ENCODE results near the gene GGA1.

DNA sequence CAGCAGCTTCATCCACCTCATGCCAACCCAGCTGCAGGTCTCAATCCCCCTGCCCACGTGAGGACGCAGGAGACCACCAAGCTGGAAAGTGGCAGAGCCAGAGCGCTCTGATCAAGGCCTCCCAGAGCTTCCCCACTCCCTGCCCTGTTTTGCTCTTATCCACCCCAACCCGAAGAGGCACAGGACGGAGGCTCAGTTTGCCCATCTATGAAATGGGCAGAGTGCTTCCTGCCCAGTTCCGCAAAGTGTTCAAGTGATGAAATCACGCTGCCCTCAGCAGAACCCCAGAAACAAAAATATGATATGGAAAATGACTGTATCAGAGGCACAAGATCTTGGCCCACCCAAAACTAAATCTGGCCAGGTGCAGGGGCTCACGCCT, 36.7 kb upstream of the GGA1 start:
- no peak for TF ChIP-seq EZH2 (optimal IDR thresholded peaks at IDR 0.05; ENCODE audit: low read depth, low read length)
- TF ChIP-seq, protein P1, sequence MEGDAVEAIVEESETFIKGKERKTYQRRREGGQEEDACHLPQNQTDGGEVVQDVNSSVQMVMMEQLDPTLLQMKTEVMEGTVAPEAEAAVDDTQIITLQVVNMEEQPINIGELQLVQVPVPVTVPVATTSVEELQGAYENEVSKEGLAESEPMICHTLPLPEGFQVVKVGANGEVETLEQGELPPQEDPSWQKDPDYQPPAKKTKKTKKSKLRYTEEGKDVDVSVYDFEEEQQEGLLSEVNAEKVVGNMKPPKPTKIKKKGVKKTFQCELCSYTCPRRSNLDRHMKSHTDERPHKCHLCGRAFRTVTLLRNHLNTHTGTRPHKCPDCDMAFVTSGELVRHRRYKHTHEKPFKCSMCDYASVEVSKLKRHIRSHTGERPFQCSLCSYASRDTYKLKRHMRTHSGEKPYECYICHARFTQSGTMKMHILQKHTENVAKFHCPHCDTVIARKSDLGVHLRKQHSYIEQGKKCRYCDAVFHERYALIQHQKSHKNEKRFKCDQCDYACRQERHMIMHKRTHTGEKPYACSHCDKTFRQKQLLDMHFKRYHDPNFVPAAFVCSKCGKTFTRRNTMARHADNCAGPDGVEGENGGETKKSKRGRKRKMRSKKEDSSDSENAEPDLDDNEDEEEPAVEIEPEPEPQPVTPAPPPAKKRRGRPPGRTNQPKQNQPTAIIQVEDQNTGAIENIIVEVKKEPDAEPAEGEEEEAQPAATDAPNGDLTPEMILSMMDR (IDR thresholded peaks at IDR 0.05; ENCODE audit: low read length): no peak
